Adrenal gland (tissue), 12 donors: ENCODE measurements around the gene KHDRBS1. TPM values are rescaled to one million over a fixed set of nuclear protein-coding genes. Genes with fewer than 3 reads are reported as not detected.

Source experiments
- DNase-seq, 7 donors: peaks; one replicate each; pipeline ENCODE4 v3.0.0-alpha.2; 2019 to 2020
- H3K27ac ChIP-seq, 5 donors: fragments of 200-600 bp; sonication (generic) in 4 of 5; 1 replicate in 3 of 5; 2 replicates in 2 of 5; pipeline versions ENCODE4 v1.5.1 to v1.8.0; 2016 to 2020; ENCODE audit warnings: mild to moderate bottlenecking in 1 of 5
- H3K27me3 ChIP-seq: fragments of 200-600 bp; 2 replicates; pipeline ENCODE4 v1.8.0; 2021
- H3K36me3 ChIP-seq, 2 donors: fragments of 200-600 bp; replicated peaks in 1 of 2; 1 replicate in 1 of 2; 2 replicates in 1 of 2; pipeline versions ENCODE4 v1.5.1 to v1.8.0; 2018 to 2022
- H3K4me1 ChIP-seq, 2 donors: fragments of 200-600 bp; replicated peaks in 1 of 2; 1 replicate in 1 of 2; 2 replicates in 1 of 2; pipeline versions ENCODE4 v1.5.1 to v1.8.0; 2018 to 2021
- H3K4me3 ChIP-seq, 4 donors: fragments of 200-600 bp; sonication (generic) in 3 of 4; one replicate each; pipeline ENCODE4 v1.5.1; 2016 to 2018
- H3K9me3 ChIP-seq, 3 donors: fragments of 200-600 bp; sonication (generic) in 1 of 3; replicated peaks in 1 of 3; 1 replicate in 2 of 3; 2 replicates in 1 of 3; pipeline versions ENCODE4 v1.5.1 to v1.8.0; 2016 to 2021
- POLR2A ChIP-seq, 2 donors: fragments of 450-650 bp; IDR thresholded peaks; one replicate each; pipeline ENCODE4 v1.6.1; 2017; ENCODE audit warnings: antibody characterized with exemption in 2 of 2, mild to moderate bottlenecking in 2 of 2, moderate library complexity in 1 of 2
- WGBS, 4 donors: extraction: QIAGEN DNeasy Blood & Tissue Kit in 2 of 4; methylation state at CpG; one replicate each; pipeline versions ENCODE4 v1.1.5 to v1.1.7; 2013 to 2017; 5-methylcytosine and 5-hydroxymethylcytosine counted together
- intact Hi-C, 2 donors: fragments of 100-400 bp; cut with DNase I; formaldehyde crosslinking; loops; one replicate each; pipeline versions ENCODE4 v1.14.1 to v1.15.0; 2022 to 2023
- polyA plus RNA-seq, 3 donors: library from polyadenylated mRNA; stranded (reverse); fragments of 200-250 nt in 2 of 3; fragments of 350-450 nt in 1 of 3; fragmentation: Illumina TruSeq in 1 of 3; extraction: RNeasy Lipid Tissue Mini Kit (QIAGEN cat#74804) in 1 of 3; gene quantifications; one replicate each; pipeline ENCODE4 v1.2.3, GENCODE V29; 2013 to 2014
- total RNA-seq, 9 donors: library from RNA; depleted of rRNA in 4 of 9; stranded (reverse); fragments of >200 nt in 4 of 9; fragments of 120-200 nt in 1 of 9; fragmentation: NEBNext Ultra II Directional in 1 of 9; extraction: Animal tissue kit (Norgen Biotek cat#: 25700) in 1 of 9; gene quantifications; one replicate each; pipeline versions ENCODE4 v1.1.0 to v1.2.4, GENCODE V29; 2013 to 2023
- TF ChIP-seq, protein P1 (sequence below), 6 experiments: fragments of 450-650 bp in 4 of 6; fragments of 200-600 bp in 2 of 6; sonication (generic) in 1 of 6; IDR thresholded peaks; 1 replicate in 5 of 6; 2 replicates in 1 of 6; pipeline versions ENCODE4 v1.5.1 to v1.8.0; 2016 to 2021; ENCODE audit warnings: antibody characterized with exemption in 6 of 6, mild to moderate bottlenecking in 2 of 6, moderate library complexity in 1 of 6
- donor health status: healthy with polysubstance abuse.
- donor health status: Bipolar disorder and iron deficiency.
- donor health status: DM: yes; HTN: yes; CAD: no.
- donor health status: DM: no; HTN: no; CAD: no.
- donor health status: DM: no; HTN: no; CAD: no.
- donor health status: DM: yes; HTN: yes; CAD: no.

The KHDRBS1 gene
- total and polyA plus RNA-seq, 12 donors = 37.3 to 108 (median 72.8) TPM

DNA sequence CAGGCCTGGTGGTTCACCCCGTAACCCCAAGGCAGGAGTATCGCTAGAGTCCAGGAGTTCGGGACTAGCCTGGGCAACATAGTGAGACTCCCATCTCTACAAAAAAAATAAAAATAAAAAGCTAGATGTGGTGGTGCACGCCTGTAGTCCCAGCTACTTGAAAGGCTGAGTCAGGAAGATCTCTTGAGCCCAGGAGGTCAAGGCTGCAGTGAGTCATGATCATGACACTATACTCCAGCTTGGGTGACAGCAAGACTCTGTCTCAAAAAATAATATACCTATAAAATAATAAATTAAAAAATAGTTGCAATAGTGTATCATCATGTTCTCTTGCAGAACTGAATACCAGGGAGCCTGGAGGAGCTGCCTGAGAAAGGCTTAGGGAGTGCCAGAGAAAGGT lies 39.2 kb downstream of the KHDRBS1 start:
- intact Hi-C loops = no loop called here
- H3K4me3 ChIP-seq = no peak overlapping the region
- 81 to 88% (median 86%) methylated on average over 4 of the region's 4 CpGs for WGBS, 4 donors
- no peaks in the 10 kb centered on the region for H3K27me3 ChIP-seq
- no peaks in the 10 kb centered on the region for H3K4me1 ChIP-seq
- TF ChIP-seq, protein P1, sequence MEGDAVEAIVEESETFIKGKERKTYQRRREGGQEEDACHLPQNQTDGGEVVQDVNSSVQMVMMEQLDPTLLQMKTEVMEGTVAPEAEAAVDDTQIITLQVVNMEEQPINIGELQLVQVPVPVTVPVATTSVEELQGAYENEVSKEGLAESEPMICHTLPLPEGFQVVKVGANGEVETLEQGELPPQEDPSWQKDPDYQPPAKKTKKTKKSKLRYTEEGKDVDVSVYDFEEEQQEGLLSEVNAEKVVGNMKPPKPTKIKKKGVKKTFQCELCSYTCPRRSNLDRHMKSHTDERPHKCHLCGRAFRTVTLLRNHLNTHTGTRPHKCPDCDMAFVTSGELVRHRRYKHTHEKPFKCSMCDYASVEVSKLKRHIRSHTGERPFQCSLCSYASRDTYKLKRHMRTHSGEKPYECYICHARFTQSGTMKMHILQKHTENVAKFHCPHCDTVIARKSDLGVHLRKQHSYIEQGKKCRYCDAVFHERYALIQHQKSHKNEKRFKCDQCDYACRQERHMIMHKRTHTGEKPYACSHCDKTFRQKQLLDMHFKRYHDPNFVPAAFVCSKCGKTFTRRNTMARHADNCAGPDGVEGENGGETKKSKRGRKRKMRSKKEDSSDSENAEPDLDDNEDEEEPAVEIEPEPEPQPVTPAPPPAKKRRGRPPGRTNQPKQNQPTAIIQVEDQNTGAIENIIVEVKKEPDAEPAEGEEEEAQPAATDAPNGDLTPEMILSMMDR (IDR thresholded peaks at IDR 0.05) = no peak
- TF ChIP-seq POLR2A (IDR thresholded peaks at IDR 0.05) = no peak
- peaks cover 0 to 63% of the 10 kb centered on the region in 2 donors for H3K36me3 ChIP-seq
- no peak overlapping the region for H3K27ac ChIP-seq
- DNase-seq = peak in 4 of 7 donors; percentile 41 to 50 (median 44)
- no peaks in the 10 kb centered on the region for H3K9me3 ChIP-seq

DNA sequence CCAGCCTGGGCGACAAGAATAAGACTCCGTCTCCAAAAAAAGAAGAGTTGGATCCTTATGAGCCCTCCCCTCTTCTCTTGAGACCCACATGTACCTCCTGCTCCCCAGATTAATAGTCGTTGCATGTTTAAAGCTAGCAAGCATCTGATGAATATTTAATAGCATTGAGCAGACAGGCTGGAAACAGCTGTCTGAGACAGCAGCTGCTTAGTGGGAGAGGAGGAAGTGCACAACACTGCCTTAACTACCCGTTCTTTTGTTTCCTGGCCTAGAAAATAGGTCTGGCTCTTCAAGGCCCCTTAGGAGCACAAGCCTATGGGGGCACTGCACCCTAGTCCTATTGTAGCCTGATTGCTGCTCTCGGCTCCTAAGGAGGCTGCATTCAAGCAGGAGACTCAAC lies 41.7 kb downstream of the KHDRBS1 start:
- intact Hi-C loops = no loop called here
- Histone ChIP-seq H3K27me3 (no peaks in the 10 kb centered on the region), H3K9me3 (no peaks in the 10 kb centered on the region), H3K36me3 (peaks cover 0 to 77% of the 10 kb centered on the region in 2 donors), H3K4me1 (no peaks in the 10 kb centered on the region), H3K27ac (no peak overlapping the region), H3K4me3 (no peak overlapping the region)
- TF ChIP-seq, protein P1 (IDR thresholded peaks at IDR 0.05) = no peak
- TF ChIP-seq POLR2A (IDR thresholded peaks at IDR 0.05) = no peak
- no peak for DNase-seq
- 87 to 93% (median 90%) methylated on average over 4 to 5 of the region's 5 CpGs for WGBS, 4 donors

DNA sequence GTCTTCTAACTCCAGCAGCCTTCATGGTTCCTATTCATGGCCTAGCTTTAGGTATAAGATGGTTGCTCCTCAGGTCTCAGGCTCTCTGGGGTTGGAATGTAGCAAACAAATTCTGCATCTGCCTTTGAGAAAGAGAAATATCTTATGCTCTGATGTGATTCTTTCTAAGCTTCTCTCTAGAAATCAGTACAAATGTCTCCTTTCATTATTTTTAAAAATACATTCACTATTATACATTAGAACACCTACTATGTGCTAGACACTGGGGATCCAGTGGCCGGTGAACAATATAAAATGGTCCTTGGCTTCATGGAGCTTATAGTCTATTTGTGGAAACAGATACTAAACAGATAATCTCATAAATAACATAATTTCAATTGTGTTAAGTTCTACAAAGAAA lies 42.9 kb downstream of the KHDRBS1 start:
- H3K9me3 ChIP-seq = no peaks in the 10 kb centered on the region
- peaks cover 0 to 71% of the 10 kb centered on the region in 2 donors for H3K36me3 ChIP-seq
- no peak overlapping the region for H3K27ac ChIP-seq
- DNase-seq = no peak
- H3K4me3 ChIP-seq = no peak overlapping the region
- H3K27me3 ChIP-seq = no peaks in the 10 kb centered on the region
- intact Hi-C loops = no loop called here
- TF ChIP-seq POLR2A (IDR thresholded peaks at IDR 0.05) = no peak
- TF ChIP-seq, protein P1 (IDR thresholded peaks at IDR 0.05) = no peak
- H3K4me1 ChIP-seq = no peaks in the 10 kb centered on the region
- 92 to 100% (median 97%) methylated on average over 1 of the region's 1 CpG for WGBS, 4 donors

DNA sequence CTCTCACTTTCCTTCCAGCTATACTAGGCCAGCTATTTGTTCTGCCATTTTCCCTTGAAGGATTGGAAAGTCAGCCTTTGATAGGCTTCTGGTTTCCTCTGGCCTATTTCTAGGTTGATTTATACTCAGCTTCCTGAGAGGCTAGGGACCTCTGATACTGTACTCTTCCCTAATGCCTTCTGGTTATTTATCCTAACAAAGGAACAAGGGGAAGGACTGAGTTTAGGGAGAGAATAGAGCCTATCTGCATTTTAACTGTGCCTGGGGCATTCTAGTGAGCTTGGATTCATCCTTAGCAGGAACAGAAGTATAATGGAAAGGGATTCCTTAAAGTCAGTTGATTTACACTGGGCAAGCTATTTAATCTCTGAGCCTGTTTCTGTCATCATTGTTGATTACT lies 47.2 kb downstream of the KHDRBS1 start:
- H3K9me3 ChIP-seq = no peaks in the 10 kb centered on the region
- no peak overlapping the region for H3K4me3 ChIP-seq
- H3K27ac ChIP-seq = peak overlapping the region in 1 of 5 donors; percentile 12
- peaks cover 0 to 34% of the 10 kb centered on the region in 2 donors for H3K36me3 ChIP-seq
- peaks cover 0 to 9% of the 10 kb centered on the region in 2 donors for H3K4me1 ChIP-seq
- no peak for TF ChIP-seq POLR2A (IDR thresholded peaks at IDR 0.05)
- TF ChIP-seq, protein P1 (IDR thresholded peaks at IDR 0.05) = no peak
- H3K27me3 ChIP-seq = no peaks in the 10 kb centered on the region
- intact Hi-C loops = loop anchor here in 1 of 2 donors (10.0 kb wide), 1 partner anchor 406 kb away; no protein-coding TSS in a partner anchor
- DNase-seq = no peak
